Kidney (tissue), 14 donors: ENCODE measurements around the gene DNAJC5G. TPM values are rescaled to one million over a fixed set of nuclear protein-coding genes. Genes with fewer than 3 reads are reported as not detected.

Experiments used
- DNase-seq, 5 donors: peaks; one replicate each; pipeline ENCODE4 v3.0.0-alpha.2; 2013 to 2020
- FAIRE-seq: peaks from 2 replicates; lab custom pipeline; 2012; peaks lifted over from hg19 to GRCh38; lab: Jason Lieb, UNC
- H3K27ac ChIP-seq, 2 donors: one replicate each; pipeline ENCODE4 v1.7.0; 2013; ENCODE audit warnings: low read depth in 2 of 2, low read length in 2 of 2, inconsistent platforms in 1 of 2
- H3K27me3 ChIP-seq: one replicate; pipeline ENCODE4 v1.7.1; 2013; ENCODE audit warnings: low read length, inconsistent platforms; ENCODE audit not compliant: control insufficient read depth, insufficient read depth
- H3K36me3 ChIP-seq, 3 donors: one replicate each; pipeline versions ENCODE4 v1.7.0 to v1.7.1; 2013; ENCODE audit warnings: low read length in 3 of 3, control low read depth in 1 of 3, inconsistent platforms in 1 of 3; ENCODE audit not compliant: insufficient read depth in 3 of 3, control insufficient read depth in 2 of 3
- H3K4me1 ChIP-seq, 3 donors: one replicate each; pipeline versions ENCODE4 v1.7.0 to v1.7.1; 2013; ENCODE audit warnings: low read length in 3 of 3, inconsistent platforms in 1 of 3, low read depth in 1 of 3; ENCODE audit not compliant: control insufficient read depth in 2 of 3, insufficient read depth in 2 of 3
- H3K4me3 ChIP-seq, 3 donors: one replicate each; pipeline versions ENCODE4 v1.7.0 to v1.8.1; 2013; ENCODE audit warnings: low read length in 3 of 3, control low read depth in 1 of 3, inconsistent platforms in 1 of 3
- H3K9ac ChIP-seq, 3 donors: one replicate each; pipeline versions ENCODE4 v1.7.0 to v1.7.1; 2013; ENCODE audit warnings: low read length in 3 of 3, control low read depth in 1 of 3, inconsistent platforms in 1 of 3
- H3K9me3 ChIP-seq, 3 donors: one replicate each; pipeline versions ENCODE4 v1.7.0 to v1.7.1; 2013; ENCODE audit warnings: low read length in 3 of 3, control low read depth in 1 of 3, inconsistent platforms in 1 of 3; ENCODE audit not compliant: control insufficient read depth in 2 of 3, insufficient read depth in 1 of 3
- CTCF ChIP-seq: IDR thresholded peaks from 3 replicates; pipeline ENCODE4 v1.5.1; 2012; ENCODE audit warnings: mild to moderate bottlenecking, moderate library complexity, borderline replicate concordance; ENCODE audit not compliant: insufficient read depth; ENCODE audit errors: extremely low read depth
- intact Hi-C: fragments of 100-400 bp; cut with DNase I; formaldehyde crosslinking; loops from one replicate; pipeline ENCODE4 v1.11.1; 2022
- polyA plus RNA-seq: library from polyadenylated mRNA; stranded (reverse); fragments of 350-450 nt; fragmentation: Illumina TruSeq; extraction: RNeasy Lipid Tissue Mini Kit (QIAGEN cat#74804); gene quantifications from one replicate; pipeline ENCODE4 v1.2.3, GENCODE V29; 2014; ENCODE audit warnings: low read depth, low replicate concordance; ENCODE audit not compliant: insufficient read depth
- total RNA-seq: library from RNA; stranded (reverse); fragmentation: NEBNext Ultra II Directional; extraction: Animal tissue kit (Norgen Biotek cat#: 25700); gene quantifications from one replicate; pipeline ENCODE4 v1.2.1, GENCODE V29; 2021
- donor health status: control.
- donor health status: control.
- donor health status: control.
- donor health status: control.
- donor health status: control.
- donor health status: DM: yes; HTN: yes; CAD: no.
- donor health status: Normal renal cell carcinoma (clear cell type).

DNAJC5G gene
- total and polyA plus RNA-seq, 2 donors from 2014 or later: not detected

GRCh38 chr2:27306573-27307286 lies 31.5 kb downstream of the DNAJC5G start:
- no peaks in the 10 kb centered on the region for H3K36me3 ChIP-seq
- intact Hi-C loops: loop anchor here (10.0 kb wide), 1 partner anchor 212 kb away; no protein-coding TSS in a partner anchor
- H3K4me3 ChIP-seq: no peak overlapping the region

GRCh38 chr2:27307287-27307544 lies 32.0 kb downstream of the DNAJC5G start:
- Histone ChIP-seq H3K4me1 (peaks cover 0 to 3% (median 0%) of the 10 kb centered on the region in 3 donors), H3K9me3 (no peaks in the 10 kb centered on the region), H3K27ac (no peak overlapping the region), H3K9ac (no peak overlapping the region), H3K36me3 (no peaks in the 10 kb centered on the region), H3K4me3 (no peak overlapping the region), H3K27me3 (peaks cover 17% of the 10 kb centered on the region)
- DNase-seq (peak in 1 of 5 donors; percentile 69), FAIRE-seq (no peak)
- intact Hi-C loops: loop anchor here (10.0 kb wide), 1 partner anchor 212 kb away; no protein-coding TSS in a partner anchor
- TF ChIP-seq CTCF: no peak

More at GRCh38 chr2:27306573-27307286, 31.5 kb downstream of the DNAJC5G start:
- peaks cover 17% of the 10 kb centered on the region for H3K27me3 ChIP-seq
- H3K9me3 ChIP-seq: no peaks in the 10 kb centered on the region
- H3K4me1 ChIP-seq: peaks cover 0 to 3% (median 0%) of the 10 kb centered on the region in 3 donors
- FAIRE-seq (no peak), DNase-seq (peak in 3 of 5 donors; percentile 20 to 73 (median 58))
- no peak overlapping the region for H3K9ac ChIP-seq
- no peak for TF ChIP-seq CTCF
- no peak overlapping the region for H3K27ac ChIP-seq

- DNase-seq: peak in 2 of 5 donors; percentile 59 to 63
- H3K9ac ChIP-seq: no peak overlapping the region
- peaks cover 17% of the 10 kb centered on the region for H3K27me3 ChIP-seq
- intact Hi-C loops: loop anchor here (10.0 kb wide), 1 partner anchor 213 kb away; no protein-coding TSS in a partner anchor
- no peak for TF ChIP-seq CTCF
- H3K9me3 ChIP-seq: no peaks in the 10 kb centered on the region
- no peaks in the 10 kb centered on the region for H3K36me3 ChIP-seq
- H3K4me3 ChIP-seq: no peak overlapping the region
- peaks cover 0 to 3% (median 0%) of the 10 kb centered on the region in 3 donors for H3K4me1 ChIP-seq
- no peak for FAIRE-seq
- H3K27ac ChIP-seq: no peak overlapping the region
Observed at GRCh38 chr2:27307545-27308358, 32.5 kb downstream of the DNAJC5G start.
